Medulla oblongata (tissue), 1 donor: Measurements from ENCODE around the gene ALK.
A peak's percentile ranks its signal among the peaks of the same experiment; 100 is the strongest.

Source experiments
- DNase-seq: peaks from one replicate; pipeline ENCODE4 v3.0.0-alpha.2; 2015; ENCODE audit errors: extremely low spot score

ALK gene

DNA sequence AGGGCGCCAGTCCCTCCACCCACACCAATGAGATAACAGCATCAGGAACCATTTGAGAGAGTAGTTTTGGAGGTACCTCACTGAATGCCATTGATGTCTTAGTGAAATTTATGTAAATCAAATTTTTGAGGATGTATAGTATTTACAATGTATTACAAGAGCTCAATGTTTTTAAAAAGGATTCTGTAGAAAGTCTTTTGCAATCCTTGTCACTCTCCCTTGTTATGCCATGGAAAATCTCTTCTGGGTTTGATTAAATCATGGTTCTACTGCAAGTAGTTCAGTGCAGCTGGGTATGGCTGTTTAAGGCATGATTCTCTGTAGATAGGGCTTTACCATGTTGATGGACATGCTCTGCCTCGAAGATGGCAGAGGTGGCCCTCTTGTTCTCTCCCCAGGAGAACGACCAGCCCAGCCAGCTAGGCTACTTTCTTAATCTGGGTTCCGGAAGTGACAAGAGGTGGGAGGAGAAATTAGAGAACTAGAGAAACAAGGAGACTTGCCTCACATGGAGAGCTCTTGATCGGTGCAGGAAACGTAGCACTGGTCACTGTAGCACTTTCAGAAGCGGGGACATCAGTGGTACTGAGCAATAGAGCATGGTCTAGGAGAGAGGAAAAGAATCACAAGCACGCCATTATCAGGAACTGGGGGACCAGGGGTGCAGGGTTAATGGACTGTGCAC lies 603.4 kb downstream of the ALK start:
- DNase-seq, result peak; percentile 40

DNA sequence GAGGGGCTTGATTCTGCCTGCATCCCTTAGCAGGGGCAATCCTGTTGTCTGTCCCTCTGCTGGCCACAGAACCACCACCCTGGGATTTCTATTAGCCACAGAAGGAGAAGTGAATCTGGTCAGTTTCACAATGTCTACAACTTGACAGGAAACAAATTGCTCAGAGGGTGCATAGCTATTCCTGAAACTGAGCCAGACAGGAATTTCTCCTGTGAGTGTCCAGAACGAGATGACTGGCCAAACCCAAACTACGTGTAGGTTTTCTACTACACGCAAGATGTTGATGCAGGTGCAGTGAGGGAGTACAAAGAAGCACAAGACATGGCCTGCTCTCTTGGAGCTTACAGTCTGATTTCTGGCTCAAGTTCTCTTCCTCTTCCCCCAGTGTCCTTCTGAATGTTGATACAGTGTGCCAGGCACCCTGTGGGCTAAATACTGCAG lies 604.3 kb downstream of the ALK start:
- DNase-seq, result peak; percentile 82

GRCh38 chr2:29314816-29315571 lies 606.4 kb downstream of the ALK start:
- DNase-seq, result peak; percentile 53

DNA sequence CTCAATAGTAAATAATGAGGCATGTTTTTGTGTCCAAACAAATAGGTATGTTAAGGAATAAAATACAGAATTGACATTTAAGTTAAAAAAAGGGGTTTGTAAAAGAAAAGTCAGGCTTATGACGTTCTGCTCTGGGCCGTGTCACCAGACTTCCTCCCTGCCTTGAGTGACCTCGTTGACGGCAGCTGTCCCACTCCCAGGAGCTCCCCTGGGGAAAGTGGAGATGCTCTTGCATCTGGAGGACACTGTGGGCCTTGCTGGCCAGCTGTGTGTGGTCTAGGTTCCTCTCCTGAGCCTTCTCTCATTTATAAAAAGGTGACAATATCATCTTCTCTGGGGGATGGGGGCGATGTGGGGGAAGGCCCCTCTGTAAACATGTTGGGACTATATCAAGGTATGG lies 609.9 kb downstream of the ALK start:
- no peak for DNase-seq

DNA sequence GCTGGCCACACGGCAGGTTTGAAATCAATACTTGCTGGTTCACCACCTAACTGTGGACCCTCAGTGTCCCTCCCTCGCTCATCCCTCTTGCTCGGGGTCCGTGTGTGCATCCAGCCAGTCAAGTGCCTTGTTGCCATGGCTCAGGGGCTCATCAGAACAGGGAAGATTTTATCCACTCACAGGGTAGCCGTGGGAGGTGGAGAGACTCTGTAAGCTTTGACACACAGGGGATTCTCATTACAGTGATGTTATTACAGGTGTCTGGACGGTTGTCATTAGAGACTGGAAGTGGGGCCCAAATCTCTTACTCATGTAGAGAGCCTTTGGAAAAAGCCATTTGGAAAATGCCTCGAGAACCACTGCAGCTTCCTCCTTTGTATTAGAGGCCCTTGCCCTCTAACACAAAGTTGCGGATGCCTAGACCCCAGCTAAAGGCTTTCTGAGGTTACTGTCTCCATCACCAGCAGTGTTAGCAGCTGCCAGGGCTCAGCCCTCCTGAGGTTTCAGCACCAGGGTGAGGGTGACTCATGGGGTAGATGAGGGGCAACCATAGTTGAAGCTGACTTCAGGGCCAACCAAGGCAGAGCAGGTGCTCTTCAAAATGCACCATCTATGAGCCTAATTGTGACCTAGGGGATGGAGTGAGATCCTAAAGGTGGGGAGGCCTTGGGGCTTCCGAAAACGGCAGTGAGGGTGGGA lies 610.6 kb downstream of the ALK start:
- no peak for DNase-seq

GRCh38 chr2:29309090-29310029 lies 612.0 kb downstream of the ALK start:
- peak; percentile 81 for DNase-seq

DNA sequence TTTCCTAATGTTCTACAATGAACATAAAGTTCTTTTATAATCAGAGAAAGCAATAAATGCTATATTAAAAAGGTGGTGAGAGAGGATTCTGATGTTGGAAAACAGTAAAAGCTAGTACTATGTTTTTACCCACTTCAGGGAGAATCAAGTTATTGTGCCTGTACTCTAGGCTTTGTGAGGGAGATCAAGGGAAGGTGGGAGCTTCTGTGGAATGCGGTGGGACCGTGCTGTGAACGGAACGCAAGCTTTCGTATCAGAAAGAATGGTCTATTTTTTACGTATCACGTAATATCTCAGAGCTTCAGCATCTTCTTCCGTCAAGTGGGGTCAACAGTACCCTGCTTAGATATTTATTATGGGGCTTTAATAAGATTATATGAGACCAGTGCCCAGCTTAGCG lies 613.0 kb downstream of the ALK start:
- DNase-seq, result no peak

- no peak for DNase-seq
Measured at GRCh38 chr2:29307519-29307918, 613.9 kb downstream of the ALK start.

DNA sequence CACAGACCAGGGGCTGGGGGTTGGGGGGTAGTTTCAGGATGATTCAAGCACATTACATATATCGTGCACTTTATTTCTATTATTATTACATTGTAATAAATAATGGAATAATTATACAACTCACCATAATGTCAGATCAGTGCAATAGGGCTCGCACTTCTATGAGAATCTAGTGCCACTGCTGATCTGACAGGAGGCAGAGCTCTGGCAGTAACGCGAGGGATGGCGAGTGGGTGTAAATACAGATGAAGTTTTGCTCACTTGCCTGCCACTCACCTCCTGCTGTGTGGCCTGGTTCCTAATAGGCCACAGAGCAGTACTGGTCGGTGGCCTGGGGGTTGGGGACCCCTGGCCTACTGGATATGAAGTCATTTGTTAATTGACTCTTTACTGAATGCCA lies 615.6 kb downstream of the ALK start:
- no peak for DNase-seq

DNA sequence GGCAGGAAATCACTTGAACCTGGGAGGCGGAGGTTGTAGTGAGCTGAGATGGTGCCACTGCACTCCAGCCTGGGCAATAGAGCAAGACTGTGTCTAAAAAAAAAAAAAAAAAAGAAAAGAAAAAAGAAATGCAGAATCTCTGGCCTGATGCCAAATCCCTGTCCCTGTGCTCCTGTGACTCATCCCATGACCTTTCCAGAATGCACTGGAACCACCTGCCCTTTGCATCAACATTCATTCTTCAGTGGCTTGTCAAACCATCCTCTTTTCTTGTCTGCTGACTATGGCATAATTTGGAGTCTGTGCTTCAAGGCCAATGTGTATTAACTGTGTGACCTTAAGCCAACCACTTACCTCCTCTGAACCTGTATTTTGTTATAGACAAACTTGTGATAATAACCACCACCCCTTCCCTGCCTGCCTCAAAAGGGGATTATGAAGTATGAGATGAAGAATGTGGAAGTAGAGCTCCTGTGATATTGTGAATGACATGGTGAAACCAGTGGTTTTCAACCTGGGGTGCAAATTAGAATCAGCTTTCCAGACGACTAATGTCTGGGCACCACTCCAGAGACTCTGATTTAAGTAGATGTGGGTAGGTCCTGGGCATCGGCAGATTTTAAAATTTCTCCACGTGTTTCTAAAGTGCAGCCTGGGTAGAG lies 616.9 kb downstream of the ALK start:
- no peak for DNase-seq

DNA sequence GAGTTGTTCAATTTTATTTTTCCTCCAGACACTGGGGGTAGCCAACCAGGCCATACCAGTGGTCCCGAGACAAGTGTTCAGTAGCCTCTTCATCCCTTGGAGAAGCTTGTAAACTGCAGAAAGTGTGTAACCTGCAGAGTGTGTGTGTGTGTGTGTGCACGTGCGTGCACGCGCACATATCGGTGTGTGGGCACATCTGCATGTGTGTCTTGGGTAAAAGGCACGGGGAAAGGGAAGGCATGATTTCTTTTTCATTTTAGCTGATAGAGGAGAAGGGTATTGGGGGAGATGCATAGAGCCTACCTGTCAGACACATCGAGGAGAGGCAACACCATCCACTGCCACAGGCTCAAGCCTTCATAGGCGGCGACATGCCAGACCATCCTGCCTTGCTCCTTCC lies 624.8 kb downstream of the ALK start:
- no peak for DNase-seq

GRCh38 chr2:29295845-29296244 lies 625.5 kb downstream of the ALK start:
- no peak for DNase-seq

- DNase-seq, result no peak
Measured at GRCh38 chr2:29293830-29294438, 627.5 kb downstream of the ALK start.

DNA sequence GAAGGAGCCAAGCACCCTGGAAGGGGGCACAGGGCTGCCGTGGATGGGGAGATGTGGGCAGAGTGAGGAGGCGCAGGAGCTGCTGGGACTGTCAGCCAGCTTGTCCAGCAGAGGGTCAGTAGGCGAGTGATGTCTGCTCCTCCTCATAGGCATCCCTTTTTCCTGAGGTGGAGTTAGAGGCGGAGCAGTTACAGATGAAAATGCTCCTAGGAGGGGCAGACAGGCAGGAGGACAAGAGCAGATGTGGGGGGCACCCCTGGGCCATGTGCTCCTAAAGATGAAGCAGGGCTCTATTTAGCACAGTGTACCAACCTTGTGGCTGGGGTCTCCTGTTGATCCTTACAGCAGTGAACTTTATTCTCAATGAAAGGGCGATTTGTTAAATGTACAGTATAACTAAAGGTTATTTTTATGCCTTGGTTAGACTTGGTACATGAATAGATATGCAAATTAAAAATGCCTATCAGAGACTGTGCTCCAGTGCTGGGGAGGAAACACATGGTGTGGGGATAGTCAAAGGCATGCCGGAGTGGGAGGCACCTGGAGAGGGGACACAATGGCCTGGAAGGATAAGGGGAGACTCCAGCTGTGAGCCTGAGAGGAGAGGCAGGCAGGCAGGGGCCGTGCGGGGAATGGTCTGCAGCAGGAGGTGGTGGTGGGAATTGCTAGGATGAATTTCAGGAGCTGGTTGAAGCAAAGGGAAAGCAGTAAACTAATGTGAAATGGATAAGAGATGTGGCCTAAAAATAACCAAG lies 630.9 kb downstream of the ALK start:
- no peak for DNase-seq

DNA sequence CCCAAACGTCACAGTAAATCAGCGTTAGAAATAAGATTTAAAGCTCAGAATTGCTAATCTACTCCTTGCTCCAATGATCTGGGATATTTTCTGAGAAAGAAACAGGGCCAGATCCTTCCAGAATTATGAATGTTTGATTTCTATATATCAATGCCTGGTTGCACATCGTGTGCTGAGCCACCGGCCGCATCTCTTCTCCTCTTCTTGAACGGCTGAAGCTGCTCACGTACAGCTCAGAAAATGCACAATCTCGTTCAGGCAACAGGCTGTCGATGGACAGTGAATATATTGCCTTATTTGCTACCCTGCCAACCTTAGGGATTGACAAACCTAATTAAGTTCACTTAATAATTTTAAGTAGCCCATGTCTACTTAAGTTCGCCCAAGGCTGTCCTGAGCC lies 636.7 kb downstream of the ALK start:
- DNase-seq, result no peak

DNA sequence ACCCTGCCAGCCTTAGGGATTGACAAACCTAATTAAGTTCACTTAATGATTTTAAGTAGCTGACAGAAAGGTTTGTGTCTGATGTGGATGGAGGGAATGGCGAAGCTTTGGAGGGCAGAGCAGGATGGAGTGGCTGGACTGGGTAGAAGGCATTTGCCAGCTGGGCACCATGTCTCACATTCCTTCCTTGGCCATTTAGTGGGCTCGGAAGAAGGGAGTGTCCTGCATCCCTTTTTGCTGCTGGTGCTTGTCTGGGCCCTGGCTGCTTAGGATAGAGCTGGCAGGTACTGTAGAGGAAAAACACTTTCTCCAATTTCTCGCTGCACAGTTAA lies 639.5 kb downstream of the ALK start:
- no peak for DNase-seq

DNA sequence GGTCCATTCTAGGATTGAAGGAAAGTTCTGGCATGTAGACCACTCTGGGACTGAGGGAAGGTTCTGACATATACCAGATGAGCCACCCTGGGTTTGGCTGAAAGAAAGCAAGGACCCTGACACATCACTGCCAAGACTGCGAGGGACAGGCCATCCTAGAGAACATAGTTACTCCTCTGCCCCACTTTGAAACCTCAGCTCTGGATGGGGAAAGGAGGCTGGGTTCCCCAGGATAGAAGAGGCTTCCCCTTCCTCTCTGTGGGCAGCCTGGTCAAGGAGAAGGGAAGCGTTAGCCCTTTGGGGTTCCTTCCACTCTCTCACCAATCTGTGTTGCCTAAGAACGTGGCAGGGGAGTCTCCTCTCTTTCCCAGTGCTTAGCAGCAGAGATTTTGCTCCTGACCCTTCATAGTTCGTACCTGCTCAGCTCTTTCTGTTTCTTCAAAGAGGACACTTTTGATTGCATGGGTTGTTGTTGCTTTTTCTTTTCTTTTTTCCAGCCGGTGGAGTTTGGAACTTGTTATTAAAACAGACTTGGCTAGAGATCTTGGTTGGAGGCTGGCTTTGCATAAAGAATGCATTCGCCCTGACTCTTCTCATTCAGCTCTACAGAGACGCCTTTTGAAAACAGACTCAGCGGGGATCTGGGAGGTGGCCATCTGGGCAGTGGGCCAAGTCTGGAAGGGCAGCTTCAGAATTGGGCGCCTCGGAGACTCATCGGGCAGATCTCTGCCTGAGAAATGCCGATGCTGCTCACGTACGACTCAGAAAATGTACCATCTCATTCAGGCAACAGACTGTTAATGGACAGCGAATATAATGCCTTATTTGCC lies 640.1 kb downstream of the ALK start:
- DNase-seq, result peak; percentile 90

DNA sequence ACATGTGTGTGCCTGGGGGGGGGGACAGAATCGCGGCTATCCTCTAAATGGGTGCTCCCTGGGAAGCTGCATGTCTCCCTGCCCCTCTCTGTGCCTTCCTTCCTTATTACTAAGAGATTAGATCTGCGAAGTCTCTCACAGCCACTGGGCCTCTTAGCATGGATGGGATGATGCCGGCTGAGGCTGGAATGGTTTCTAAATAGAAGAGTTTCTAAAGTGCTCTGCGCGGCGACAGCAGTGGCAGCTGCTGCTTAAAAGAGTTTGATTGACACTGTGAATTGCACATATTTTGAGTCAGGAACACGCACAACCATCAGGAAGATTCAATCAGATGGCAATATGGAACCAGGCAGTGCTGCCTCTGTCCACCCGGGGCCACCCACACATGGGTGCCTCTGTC lies 642.4 kb downstream of the ALK start:
- no peak for DNase-seq

- no peak for DNase-seq
Measured at GRCh38 chr2:29276151-29276550, 645.2 kb downstream of the ALK start.
